ENCODE data around the gene TAX1BP3.

The TAX1BP3 gene

DNA sequence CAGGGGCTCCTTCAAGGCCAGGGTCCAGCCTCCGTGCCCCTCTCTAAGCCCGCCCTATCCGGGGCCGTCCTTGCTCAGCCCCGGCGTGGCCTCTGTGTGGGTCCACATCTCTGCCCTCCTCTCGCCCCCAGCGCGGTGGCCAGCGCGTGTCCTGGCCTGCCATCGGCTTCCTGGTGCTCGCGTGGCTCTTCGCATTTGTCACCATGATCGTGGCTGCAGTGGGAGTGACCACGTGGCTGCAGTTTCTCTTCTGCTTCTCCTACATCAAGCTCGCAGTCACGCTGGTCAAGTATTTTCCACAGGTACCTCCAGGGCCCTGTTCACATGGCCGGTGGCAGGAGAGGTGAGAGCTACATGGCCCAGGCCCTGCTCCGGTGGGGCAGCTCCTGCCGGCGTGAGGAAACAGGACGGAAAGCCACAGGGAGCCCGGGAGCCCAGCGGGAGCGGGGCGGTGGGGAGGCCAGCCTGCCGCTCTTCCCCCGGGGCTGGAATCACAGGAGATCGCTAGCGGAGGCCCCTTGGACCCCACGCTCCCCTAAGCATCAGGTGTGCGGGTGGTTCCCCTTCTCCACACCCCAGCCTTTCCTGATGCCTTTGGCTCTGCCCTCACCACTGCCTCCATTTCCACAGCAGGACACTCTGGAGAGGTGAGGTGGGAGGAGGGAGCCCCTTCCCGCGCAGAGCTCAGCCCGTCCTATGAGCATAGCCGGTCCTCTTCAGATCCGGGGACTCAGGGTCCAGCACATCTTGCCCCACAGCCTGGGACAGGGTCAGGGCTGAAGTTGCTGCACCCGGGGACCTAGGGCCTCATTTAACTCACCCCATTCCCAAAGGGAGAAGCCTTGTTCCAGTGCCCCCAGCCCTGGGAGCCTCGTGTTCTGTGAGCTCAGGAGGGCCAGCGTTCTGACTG lies 10.2 kb downstream of the TAX1BP3 start:
- DNase-seq (ENCODE audit: low spot score): no peak

DNA sequence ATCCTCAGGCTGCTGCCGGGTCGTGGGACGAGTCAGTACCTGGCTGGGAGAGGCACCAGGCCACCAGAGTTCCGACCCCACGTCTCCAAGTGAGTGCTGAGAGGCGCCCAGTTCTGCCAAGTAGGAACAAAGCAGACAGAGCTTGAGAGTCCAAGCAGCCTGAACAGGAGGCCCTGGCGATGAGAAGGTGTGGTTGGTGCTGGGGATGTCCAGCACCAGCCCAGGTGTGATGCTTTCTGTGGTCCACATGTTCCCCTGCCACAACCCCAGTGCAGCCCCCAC lies 10.8 kb downstream of the TAX1BP3 start:
- no peak for DNase-seq (ENCODE audit: low spot score)

DNA sequence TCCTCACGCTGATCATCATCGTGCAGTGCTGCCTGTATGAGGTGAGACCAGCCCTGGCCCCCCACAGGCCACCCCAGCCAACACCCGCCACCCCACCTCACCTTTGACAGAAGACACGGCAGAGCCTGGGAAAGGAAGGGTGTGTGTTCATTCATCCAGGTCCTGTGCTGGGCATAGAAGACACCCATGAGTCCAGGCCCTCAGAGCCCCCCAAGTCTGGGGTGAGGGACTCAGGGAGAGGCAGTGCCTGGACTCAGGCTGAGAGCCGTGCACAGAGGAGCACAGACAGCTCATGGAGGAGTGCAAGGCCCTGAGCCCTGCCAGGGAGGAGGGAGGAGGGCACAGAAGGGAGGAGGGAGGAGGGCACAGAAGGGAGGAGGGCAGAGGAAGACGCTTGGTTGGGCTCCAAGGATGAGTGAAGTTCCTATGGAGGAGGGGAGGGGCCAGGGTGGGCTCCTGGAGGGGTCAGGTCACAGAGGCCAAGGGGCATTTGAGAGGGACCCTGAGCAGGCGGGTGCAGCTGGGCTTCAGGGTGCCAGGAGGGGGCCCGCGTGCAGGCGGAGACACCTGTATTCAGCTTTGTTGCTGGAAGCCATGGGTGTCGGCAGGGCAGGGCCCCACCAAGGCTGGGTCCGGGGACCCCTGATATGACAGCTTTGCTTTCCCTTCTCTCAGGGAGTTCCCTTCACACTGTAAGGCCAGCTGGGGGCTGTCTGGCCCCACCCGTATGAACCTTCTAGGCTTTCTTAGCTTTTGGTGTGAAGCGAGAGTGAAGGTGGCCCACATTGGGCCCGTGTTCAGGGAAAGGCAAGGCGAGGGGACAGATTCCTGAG lies 11.4 kb downstream of the TAX1BP3 start:
- DNase-seq (ENCODE audit: low spot score): no peak

DNA sequence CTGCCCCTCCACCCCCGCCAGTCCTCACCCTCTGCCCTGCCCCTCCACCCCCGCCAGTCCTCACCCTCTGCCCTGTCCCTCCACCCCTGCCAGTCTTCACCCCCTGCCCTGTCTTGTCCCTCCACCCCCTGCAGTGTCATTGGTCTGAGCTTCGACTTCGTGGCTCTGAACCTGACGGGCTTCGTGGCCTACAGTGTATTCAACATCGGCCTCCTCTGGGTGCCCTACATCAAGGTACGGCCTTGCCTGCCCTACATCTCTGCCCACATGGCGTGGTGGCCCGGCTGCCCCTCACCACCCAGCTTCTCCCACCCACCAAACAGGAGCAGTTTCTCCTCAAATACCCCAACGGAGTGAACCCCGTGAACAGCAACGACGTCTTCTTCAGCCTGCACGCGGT lies 12.0 kb downstream of the TAX1BP3 start:
- DNase-seq (ENCODE audit: low spot score): no peak

DNA sequence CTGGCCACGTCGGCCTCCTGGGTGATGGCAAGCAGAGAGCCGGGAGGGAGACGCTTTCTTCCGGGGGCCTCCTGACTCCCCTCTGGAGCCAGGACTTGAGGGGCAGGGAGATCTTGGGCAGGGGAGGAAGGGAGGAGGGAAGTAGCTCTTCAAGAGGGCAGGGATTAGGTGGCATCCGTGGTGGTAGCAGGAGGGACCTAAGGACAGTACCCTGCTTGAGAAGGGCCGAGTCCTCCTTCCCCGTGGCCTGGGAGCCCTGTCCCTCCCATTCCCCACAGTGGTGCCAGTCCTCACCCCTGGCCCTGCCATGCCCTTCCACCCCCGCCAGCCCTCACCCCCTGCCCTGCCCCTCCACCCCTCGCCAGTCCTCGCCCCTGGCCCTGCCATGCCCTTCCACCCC lies 12.6 kb downstream of the TAX1BP3 start:
- no peak for DNase-seq (ENCODE audit: low spot score)

DNA sequence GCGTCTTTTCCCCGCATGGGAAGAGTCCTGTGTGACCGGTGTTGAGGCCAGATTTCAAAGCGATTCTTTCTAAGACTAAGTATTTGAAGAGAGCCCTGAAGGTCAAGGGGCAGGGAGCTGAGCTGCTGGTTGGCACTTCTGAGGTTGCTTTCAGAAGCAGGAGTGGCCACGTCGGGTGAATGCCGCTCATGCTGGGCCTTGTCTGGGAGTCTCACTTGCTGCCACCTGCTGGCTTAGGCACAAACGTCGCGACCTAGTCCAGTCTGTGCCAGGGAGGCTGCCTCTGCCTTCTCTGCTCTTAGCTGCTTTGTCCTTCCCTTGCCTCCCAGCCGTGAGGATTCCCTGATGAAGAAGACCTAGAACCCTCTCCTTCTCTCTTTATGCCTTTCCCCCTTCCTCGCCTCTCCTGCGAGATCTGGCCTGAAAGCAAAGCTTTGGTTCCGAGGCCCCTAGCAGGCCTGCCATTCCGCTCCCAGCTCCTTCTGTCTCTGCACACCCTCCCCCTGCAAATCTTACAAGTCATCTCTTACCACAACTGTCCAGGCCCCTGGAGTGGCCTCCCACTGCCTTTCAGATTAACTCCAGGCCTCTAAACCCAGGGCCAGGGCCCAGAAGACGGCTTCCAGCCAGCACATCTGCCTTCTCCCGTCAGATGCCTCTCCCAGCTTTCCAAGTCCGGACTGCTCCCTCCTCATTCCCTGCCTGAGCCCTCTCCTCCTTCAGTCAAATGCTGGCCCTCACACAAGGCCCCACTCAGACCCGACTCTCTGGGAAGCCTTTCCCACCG lies 20.4 kb downstream of the TAX1BP3 start:
- DNase-seq (ENCODE audit: low spot score): peak; percentile 57

DNA sequence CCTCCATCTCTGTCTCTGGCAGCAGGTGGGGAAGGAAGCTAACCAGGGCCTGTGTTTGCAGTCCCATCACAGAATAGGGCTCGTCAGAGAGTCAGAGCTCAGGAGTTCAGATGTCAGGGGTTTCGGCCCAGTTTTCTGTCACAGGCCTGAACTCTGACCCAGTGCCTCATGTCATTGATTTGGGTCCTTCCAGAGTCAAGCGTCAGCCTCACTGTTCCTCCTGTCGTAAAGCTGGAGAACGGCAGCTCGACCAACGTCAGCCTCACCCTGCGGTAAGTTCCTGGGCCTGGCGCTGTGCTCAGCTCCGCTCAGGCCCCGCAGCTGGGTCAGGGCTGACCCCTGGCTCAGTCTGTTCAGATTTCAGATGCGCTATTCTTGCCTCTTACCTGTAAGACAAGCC lies 21.1 kb downstream of the TAX1BP3 start:
- DNase-seq (ENCODE audit: low spot score): no peak

DNA sequence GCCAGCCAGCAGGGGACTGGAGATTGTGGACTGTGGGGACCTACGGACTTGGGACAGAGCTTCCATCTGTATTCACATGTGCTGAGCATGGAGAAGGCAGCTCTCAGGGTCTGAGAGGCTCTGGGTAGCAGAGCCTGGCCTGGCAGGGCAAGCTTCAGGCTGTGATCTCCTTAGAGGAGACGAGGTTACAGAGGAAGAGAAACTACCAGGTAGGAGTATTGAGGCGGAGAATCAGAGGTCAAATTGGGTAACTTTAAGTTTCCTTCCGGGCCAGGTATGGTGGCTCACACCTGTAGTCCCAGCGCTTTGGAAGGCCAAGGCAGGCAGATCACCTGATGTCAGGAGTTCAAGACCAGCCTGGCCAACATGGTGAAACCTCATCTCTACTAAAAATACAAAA lies 23.1 kb downstream of the TAX1BP3 start:
- no peak for DNase-seq (ENCODE audit: low spot score)

DNA sequence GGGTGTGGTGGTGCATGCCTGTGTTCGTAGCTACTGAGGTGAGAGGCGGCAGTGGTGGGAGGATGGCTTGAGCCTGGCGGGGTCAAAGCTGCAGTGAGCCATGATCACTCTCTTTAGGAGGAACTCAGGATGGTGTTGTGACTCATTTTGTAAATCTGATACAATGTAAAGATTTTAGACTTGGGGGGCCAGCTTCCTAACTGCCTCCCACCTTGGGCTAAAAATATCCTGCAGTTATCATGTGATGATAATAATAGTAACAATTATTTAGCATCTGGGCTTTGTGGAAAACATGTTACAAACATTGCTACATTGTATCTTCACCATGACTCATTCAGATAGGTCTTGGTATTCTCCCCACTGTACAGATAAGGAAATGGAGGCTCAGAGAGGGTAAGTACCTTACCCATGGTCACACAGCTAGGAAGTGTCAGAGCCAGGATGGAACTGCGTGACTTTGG lies 24.5 kb downstream of the TAX1BP3 start:
- DNase-seq (ENCODE audit: low spot score): no peak

DNA sequence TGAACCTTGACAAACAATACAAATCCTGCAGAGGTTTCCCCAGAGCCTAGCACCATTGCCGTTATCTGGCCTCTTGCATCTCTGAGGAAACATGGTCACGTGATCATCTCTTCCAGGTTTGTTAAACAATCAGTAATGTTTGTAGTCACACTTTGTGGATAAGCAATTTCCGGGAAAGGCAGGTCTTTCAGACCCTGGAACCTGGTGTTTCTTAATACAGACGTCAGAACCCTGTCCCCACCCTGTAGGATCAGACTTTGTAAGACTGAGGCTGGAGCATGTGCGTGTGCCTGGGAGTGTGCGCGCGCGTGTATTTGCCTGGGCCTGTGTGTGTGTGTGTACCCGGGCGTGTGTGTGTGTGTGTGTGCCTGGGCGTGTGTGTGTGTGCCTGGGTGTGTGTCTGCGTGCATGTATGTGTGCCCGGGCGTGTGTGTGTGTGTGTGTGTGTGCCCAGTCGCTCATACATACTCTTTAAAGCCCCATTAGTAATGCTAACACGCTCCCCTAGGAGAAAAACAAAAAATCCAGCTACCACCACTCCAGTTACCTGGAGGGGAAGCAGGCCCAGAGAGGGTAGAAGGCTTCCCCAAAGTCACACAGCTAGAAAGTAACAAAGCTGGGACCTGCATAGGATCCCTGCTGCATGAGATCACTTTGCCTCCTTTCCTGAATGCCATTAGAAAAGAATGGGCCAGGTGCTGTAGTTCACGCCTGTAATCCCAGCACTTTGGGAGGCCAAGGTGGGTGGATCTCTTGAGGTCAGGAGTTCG lies 26.5 kb downstream of the TAX1BP3 start:
- peak; percentile 67 for DNase-seq (ENCODE audit: low spot score)

DNA sequence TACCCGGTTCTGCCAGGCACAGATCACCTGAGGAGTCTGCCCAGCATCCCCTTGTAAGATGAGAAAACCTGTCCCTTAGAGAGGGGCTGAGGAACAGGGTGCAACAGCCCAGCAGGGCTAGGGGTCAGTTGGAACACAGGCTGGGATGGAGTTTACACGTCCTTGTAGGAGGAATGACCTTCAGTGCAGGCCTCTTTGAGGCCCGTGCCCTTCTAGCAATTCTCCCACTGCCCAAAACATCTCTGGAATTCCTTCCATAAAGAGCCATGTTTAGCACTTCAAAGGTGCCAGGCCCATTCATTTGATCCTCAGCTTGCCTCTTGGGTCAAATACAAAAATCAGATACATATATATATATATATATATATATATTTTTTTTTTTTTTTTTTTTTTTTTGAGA lies 27.4 kb downstream of the TAX1BP3 start:
- DNase-seq (ENCODE audit: low spot score): no peak

DNA sequence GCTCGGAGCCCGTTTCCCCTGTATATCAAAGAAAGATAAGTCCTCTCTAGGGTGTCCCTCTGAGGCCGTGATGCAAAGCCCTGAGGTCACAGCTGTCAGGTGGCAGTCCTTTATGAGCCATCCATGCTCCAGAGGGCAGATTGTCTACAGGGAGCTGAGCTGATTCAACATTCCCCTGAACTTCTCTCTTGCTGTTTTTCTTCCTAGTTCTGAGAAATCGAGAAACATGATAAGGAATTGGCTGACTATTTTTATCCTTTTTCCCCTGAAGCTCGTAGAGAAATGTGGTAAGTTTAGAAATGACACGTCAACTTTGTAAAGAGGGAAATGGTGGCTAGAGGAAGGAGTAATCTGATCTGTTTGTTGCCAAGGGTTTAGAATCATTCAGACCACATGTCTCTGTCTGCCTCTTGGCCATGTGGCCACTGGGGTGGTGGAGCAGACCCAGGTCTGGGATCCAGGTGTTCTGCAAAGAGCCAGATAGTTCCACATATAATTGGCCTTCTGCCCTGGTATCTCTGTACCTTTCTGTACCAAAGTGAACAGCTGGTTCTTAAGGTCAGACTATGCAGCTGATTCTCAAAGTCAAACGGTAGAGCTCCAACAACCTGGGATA lies 28.3 kb downstream of the TAX1BP3 start:
- DNase-seq (ENCODE audit: low spot score): no peak

DNA sequence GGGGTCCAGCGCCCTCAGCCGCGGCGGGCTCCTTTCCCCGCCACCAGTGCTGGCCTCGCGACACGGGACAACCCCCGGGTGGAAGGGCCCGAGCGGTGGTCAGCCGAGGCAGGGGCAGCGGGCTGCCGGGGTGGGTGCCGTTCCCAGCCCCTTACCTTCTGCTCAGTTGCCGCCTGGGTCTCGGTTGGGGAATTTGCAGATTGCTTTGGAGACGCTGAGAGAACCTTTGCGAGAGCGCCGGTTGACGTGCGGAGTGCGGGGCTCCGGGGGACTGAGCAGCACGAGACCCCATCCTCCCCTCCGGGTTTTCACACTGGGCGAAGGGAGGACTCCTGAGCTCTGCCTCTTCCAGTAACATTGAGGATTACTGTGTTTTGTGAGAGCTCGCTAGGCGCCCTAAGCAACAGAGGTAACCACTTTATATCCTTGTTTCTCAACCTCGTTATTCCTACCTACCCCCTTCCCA lies 31.4 kb downstream of the TAX1BP3 start:
- DNase-seq (ENCODE audit: low spot score): no peak

DNA sequence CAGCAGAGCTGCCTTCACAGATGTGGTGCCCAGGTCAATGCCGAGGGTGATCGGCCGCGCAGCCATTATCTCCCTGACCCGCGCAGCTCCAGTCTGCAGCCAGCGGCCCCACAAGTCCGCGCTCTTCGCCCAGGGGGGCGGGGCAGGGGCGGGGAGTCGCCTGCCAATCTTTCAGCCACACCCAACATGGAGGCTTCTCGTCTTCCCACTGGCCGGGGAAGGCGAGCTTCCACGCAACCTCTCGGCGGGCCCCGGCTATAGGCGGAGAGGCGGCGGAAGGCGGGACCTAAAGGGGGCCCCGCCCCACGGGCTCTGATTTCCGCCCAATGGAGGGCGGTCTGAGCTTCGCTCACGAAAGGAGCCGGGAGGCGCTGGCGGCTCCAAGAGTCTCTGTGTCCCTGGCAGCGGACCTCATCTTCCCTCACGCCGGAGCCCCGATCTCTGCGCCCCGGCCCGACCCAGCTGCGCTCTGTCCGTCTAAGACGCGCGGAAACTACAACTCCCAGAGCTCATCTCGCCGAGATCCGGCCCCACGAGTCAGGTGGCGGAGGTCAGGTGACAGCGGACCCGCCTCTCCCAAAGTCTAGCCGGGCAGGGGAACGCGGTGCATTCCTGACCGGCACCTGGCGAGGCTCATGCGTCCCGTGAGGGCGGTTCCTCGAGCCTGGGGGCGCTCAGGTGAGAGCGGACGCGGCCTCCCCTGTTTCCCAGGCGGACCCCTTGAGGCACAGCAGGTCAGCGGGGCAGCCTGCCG lies 32.0 kb downstream of the TAX1BP3 start, which contains the start of the genes CTNS and SHPK:
CTNS (plus strand) TSS at position 607 of the 754 bp plus-strand sequence. CDS start 3,447 bp downstream, outside the sequence.
SHPK (minus strand) TSS at position 97 of the 754 bp plus-strand sequence; CDS start at position 66, 31 bp downstream.
- DNase-seq (ENCODE audit: low spot score): peak; percentile 98

DNA sequence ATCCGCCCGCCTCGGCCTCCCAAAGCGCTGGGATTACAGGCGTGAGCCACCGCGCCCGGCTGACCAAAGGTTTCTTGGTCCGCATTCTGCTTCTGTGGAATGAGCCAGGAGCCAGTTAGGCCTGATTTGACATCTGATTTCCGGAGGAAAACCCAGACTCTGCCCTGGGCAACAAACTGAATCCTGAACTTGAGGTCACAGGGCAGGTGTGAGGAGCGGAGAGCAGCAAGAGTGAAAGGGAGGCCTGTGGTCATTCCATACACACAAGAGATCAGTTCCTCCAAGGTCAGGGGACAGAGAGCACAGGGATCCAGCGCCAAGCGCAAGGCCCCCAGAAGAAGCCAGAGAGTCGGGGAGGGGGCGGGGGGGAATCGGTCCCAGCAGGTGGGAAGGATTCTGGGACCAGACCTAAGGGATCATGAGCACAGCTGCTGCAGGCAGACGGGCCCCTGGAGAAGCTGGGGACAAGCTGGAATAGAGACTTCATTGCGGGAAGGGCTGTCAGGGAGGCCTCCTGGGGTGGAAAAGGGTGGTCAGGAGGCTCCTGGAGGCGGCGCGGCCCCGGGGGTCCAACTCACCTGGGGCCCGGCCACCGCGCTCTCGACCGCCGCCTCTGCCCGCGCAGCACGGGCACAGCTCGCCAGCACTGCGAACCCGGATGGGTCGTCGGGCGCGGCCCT lies 32.8 kb downstream of the TAX1BP3 start:
- DNase-seq (ENCODE audit: low spot score): peak; percentile 68

DNA sequence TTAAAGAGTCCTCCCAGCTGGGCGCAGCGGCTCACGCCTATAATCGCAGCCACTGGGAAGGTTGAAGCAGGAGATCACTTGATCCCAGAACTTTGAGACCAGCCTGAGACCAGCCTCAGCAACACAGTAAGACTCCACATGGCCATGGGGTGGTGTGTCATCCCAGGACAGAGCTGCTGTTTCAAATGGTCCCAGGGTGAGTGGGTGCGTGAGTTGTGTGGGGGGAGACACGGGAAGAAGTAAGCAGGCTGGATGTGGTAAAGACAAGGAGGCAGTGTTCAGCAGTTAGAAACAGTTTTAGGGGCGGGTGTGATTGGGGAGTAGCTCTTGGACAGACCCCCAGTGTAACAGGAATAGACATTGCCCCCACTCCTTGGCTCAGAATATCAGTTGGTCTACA lies 36.1 kb downstream of the TAX1BP3 start:
- DNase-seq (ENCODE audit: low spot score): no peak

DNA sequence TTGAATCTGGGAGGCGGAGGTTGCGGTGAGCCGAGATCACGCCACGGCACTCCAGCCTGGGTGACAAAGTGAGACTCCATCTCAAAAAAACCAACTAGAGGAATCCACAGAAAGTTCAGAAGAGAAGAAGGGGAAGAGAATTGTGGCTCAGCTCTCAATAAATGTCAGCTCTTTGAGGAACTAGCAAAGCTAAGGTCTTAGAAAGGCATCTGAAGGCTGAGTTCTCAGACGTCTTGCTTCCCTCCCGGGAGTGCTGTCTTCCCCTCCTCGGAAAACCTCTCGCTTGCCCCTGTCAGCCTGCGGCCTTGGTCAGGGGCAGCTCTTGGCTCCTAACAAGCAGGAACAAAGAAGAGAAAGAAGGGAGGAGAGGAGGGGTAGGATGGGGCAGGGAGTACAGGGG lies 37.6 kb downstream of the TAX1BP3 start:
- no peak for DNase-seq (ENCODE audit: low spot score)

DNA sequence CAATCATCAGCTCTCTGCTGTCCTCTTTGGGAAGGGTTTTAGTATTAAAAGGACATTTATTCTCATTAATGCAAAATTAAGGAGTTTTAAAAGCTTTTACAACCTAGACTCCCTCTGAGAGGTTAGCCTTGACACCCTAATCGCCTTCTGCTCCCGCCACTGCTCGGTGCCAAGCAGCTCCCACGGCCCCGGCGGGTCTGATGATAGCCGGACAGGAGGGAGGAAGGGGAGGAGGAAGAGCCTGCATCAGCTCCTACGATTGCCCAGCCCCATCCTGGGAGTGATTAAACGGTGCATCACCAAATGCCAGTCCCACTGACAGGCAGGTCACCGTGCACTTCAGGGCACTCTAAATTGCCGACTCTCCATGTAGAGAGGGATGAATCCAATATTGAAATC lies 40.6 kb downstream of the TAX1BP3 start:
- DNase-seq (ENCODE audit: low spot score): no peak
